ENCODE results near the gene CNN1.

- TF ChIP-seq POLR2A (IDR thresholded peaks at IDR 0.05) (no peak), CTCF (IDR thresholded peaks at IDR 0.05) (no peak)
Observed at GRCh38 chr19:11534948-11535347, 3.7 kb upstream of the CNN1 start.
